NCI-H1436 treated with DMSO at 0.1 percent for 48 hours (cell line): Measurements from ENCODE around the gene NFYC.

Experiments used
- DNase-seq: peaks from one replicate; lab custom pipeline; 2025; lab: John Stamatoyannopoulos, UW

Gene NFYC

DNA sequence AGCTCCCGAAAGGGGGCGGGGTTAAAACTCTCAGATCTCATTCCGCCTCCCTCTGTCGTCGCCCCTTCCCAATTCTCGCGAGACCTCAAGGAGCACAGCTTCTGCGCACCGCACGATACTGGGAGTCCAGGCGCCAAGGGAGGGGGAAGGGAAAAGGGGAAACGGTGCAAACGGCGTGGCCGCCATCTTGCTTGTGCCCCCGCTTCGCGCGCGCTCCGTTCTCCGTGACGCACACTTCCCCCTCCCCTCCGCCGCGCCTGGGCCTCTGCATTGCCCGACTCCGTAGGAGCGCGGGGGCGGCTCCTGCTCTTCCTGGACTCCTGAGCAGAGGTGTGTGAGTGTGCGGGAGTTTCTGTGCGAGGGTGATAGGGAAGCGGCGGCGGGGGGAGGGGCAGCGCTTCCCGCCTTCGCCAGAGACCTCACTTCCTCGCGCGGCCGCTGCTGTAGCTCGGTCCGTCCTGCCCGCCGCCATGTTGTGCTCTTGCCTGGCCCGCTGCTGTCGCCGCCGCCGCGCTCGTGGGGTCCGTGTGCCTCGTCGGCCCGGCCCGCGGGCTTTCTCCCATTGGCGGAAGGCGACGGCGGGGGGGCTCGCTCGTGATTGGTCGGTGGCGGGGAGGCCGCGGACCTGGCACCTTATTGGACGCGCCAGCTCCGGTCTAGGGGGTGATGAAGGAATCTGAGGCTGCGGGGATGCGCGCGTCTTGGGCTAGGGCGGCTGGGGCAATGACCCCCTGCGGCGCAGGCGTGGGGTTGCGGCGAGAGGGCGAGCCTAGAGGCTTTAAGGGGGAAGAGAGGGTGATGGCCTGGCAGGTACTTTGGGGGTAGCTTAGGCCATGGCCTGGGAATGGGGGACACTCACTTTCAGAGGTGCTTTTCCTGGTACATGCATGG is at the start of gene NFYC:
Gene NFYC, plus strand, starts transcription at position 167 of the 891 bp plus-strand sequence. CDS start 47,140 bp downstream, outside the sequence.
- DNase-seq: peak; percentile 90

DNA sequence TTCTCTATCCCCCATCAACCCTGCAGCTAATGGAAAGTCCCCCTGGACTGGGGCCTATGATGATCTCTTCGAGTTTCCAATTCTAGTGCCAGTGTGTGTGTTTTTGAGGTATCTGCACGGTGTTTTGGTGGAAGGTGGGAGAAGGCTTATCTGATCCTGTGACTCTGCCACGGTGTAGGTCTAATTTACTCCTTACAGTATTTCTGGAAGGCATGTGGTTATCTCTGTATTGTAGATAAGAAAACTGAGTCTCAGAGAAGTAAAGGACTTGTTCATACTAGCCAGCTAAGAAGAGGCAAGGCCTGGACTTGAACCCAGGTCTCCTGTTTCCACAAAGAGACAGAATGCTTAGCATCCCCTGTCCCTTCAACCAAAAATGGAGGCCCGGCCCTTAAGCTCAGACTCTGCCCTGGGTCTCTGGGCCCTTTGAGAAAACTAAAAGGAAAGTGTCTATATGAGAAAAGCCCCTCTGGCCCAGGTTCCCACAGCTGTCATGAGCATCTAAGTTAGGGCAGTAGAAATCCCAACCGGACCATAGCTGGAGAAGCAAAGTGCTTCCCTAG is 46.3 kb upstream of the NFYC start:
- no peak for DNase-seq

DNA sequence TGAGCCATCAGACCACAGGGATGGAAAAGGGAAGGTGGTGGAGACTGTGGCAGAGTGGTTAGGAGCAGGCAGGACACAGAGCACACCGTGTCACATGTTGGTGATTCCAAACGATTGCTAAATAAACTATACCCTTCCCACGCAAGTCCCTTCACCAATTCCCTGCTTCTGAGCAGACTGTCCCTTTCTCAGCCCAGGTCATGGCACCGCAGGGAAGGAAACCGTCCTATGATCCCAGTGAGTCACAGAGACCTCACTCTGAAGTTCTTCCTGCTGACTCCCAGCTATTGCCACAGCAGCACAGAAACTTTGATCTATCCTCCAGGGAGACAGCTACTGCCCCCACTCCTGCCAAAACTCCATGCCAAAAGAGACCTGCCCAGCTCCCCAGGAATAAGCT is 45.2 kb upstream of the NFYC start:
- no peak for DNase-seq

DNA sequence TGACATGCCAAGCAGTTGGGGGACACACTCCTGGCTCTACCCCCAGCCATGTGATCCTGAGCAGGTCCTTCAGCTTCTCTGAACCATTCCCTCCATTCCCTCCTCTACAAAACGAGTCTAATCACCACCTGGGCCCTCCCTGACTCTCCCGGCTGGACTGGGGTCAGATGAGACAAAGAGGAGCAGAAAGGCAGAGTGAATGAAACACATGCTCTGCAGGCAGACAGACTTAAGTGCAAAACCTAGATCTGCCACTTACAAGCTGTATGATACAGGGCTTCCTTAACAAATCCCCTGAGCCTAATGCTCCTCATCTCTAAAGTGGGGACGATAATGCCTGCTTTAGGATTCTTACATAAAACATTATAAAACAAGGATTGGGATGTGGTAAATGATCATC is 43.3 kb upstream of the NFYC start:
- DNase-seq: no peak

DNA sequence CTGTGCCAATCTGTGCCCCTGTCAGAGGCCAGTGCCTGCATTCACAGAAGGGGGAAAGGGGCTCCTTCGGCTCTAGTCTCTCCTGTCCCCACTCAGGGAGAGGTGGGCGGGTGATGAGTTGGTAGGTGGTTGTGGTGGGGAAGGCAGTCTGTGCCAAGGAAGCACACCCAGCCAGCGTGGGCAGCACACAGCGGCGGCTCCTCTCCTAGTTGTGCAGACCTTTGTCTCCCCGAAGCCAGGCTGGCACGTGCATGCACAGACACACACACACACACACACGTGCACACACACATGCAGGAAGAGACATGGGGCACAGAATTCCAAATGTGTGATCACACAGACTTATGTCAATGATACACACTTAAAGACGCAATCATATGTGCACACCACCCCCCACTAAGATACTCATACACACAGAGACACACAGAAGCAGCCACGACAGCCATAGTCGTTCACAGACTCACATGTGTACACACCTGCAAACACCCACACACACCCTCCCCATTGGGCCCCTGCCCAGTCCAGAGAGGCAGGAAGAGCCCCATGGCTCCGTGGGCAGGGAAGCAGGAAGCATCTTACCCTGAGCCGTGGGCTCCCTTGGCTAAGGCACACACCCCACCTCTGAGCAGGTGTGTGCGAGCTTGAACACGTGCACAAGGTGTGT is 42.4 kb upstream of the NFYC start:
- DNase-seq: no peak

DNA sequence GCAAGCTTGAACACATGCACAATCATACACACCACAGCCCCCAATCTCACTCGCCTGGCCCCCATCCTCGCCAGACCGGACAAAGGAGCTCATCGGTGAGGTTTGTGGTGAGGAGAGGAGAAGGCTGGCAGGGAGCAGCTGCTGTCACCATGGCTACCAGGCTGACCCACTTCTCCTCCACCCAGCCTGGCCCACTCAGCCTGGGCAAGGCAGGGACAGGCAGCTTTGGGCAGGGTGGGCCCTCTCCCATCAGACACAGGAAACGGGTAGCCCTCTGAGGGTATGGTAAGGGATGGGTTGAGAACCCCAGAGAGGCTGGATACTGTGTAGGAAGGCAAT is 41.9 kb upstream of the NFYC start:
- DNase-seq: no peak

DNA sequence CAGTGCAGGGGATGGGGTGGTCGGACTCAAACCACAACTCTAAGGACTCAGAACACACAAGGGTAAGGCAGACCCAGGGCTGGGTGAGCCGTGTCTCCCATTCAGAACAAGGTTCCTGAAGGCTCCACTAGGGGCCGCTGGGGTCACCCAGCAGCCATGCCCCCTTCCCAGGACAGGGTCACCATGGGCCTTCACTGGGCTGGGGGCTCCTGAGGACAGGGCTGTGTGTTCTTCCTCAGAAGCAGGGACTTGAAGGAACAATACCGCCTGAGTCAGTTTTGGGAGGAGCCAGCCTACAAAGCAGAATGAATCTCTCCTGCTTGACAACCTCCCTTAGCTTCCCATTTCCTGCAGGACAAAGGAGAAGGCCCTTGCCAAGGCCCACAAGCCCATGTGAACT is 41.4 kb upstream of the NFYC start:
- DNase-seq: no peak

DNA sequence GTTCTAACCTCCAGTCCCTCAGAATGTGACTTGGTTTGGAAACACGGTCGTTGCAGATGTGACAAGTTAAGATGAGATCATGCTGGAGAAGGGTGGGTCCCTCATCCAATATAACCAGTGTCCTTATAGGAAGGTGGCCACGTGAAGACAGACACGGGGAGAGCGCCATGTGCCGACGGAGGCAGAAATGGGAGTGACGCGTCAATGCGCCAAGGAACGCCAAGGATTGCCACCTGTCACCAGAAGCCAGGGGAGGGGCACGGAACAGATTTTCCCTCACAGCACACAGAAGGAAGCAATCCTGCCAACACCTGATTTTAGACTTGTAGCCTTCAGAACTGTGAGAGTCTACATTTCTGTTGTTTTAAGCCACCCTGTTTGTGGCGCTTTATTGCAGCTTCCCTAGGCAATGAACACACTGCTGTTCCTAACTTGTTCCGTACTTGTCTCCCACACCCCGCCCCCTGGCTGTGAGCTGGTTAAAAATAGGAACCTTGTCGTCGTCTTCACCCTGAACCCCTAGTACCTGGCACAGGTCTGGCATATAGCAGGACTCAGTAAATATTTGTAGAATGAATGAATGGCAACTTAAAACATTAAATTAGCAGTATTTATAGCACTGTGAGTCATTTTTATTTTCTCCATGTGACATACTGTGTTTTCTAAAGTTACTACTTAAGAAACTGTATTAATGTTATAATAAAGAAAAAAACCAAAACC is 40.2 kb upstream of the NFYC start:
- DNase-seq: no peak

DNA sequence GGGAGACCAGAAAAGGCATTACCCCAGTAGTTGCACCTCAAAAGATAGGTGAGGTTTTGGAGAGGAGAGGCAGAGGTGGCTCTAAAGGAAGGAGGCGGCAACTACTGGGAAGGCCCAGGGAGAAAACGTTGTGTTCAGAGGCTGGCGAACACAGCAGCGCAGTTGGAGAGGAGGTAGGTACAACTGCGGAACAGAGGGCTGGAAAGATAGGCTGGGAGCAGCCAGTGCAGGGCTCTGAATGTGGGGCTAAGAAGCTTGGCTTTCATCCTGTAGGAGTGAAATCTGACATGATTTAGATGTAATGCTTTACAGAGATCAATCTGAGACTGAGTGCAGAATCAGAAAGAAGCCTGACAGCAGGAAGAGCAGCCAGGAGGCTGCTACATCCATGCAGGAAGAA is 39.0 kb upstream of the NFYC start:
- no peak for DNase-seq

DNA sequence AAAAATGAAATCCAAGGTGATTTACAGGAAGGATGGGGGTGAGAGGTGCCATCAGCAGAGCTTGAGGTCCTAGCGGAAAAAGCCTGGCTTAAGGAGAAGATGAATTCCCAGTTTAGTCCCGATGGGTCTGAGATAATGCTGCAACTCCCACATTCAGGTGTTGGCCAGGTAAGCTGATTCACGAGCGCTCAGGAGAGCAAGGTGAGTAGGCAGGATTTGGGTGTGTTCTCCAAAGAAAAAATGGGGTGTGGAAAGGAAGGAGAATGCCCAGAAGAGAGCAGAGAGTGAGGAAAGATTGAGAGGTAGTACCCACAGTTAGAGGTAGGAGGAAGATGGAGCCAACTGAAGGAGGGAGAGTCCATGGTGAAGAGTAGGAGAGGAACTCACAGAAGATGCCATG is 38.5 kb upstream of the NFYC start:
- no peak for DNase-seq

DNA sequence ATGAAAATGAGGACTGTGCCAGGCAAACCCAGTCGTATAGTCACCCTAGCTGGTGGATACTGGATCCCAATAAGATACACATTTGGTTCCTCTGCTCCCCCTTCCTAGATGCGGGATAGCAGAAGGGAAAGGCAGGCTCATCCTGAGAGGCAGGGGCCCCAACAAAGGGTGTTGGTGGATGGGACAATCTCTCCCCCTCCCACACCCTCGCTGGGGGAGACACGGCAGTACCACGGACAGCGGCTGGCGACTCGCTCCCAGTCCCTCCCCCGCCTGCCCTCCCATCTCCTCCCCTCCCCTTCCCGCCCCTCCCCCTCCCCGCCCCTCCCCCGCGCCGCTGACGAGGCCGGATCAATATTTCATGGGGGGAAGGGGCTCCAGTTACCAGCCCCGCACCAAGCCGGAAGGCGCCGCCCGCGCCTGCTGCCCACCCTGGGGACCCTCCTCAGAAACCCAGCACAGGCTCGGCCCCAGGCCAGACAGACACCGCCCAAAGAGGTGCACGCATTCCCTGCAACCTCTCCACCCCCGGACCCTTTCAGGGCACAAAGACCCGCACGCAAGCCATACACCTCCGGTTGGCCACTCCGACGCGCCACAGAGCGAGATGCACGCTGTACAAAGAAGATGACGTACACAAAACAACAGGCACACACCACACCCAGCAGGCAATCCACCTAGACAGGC is 37.5 kb upstream of the NFYC start:
- no peak for DNase-seq

DNA sequence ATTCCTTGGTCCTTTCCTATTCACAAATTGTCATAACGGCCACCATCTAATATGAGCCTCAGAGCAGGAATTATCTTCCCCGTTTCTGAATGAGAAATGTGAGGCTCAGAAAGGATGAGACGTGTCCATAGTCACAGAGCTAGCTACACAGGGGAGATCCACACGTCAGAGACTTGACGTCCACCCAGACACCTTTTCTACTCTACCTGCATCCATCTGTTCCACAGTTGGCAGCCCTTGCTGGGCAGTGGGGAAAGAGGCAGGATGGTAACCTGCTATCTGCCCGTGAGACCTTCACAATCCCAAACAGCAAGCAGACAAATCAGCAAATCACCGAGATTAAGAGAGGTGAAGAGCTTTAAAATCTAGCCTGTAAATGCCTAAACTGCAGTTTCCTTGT is 34.5 kb upstream of the NFYC start:
- DNase-seq: no peak

DNA sequence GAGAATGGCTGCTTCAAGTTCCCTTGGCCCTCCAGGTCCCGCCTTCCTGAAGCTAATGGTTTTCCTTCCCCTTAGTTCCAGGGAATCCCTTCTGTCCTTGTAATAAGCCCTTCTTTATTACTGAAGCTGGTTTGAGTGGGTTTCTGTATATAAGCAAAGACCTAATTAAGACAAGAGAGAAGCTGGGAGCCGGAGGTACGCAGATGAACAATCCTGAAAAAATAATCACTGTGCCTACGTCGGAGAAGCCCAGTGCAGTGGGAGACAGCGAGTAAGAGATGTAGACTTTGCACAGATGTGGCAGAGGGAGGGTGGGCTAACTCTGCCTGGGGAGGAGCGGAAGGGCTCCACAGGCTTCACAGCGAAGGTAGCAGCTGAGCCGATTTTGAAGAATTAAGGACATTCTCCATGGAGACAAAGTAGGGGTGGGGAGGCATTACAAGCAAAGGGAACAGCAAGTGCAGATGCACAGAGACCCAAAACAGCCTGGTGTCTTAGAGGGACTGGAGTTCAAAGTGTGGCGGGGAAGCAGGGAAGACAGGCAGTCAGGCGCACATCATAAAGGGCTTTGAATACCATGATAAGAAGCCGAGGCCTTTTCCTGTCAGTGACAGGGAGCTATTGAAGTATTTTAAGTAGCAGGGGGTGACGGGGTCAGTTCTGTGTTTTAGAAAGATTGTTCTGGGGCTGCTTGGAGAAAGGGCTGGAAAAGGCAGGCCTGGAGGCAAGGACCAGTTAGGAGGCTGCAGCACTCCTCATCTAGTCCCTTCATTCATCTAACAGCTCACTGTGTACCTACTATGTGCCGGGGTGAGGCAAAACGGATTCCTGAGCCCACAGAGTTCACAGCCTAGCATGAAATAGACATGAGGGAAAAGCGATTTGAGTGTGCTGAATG is 32.5 kb upstream of the NFYC start:
- no peak for DNase-seq

DNA sequence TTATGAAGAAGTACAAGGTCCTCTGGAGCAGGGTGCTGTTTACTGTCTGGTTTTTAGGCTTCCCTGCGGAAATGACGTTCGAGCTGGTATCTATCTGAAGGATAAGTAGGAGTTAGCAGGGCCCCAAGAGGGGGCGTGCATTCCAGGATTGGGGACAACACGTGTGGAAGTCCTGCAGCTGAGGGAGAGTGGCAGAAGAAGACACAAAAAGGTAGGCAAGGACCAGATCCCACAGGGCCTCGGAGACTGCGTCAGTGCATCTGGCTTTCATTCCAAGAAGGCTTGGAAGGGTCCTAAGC is 31.9 kb upstream of the NFYC start:
- no peak for DNase-seq

DNA sequence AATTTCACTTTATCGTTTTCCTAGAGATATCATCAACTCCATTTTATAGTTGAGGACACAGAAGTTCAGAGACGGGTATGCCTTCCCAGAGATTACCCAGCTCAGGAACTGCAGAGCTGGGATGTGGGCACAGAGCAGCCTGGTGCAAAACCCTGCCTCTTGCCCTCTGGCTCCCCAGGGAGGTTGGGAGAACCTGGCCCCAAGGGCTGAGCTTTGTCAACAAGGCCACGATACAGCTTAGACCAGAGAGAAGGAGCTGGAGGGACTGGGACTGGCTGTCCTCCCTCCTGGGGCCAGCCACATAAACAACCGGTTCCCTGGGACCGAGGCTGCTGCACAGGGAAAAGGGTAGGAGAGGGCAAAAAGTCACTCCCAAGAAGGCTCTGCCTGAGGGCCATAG is 29.8 kb upstream of the NFYC start:
- DNase-seq: no peak

DNA sequence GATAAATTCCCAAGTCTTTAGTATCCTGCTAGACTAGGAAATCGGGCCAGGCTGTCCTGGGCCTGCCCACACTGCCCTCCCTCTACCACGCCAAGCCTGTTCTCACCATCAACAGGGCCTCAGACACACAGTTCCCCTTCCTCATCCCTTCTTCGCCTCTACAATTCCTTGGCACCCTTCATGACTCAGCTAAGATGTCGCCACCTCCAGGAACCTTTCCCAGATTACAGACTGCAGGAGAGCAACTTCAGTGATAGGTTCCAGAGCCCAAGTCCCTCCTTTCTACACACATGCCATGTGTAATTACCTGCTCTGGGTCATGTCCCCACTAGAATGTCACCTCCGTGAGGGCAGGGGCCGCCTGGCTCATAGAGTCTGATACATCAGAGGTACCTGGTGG is 29.4 kb upstream of the NFYC start:
- DNase-seq: no peak

DNA sequence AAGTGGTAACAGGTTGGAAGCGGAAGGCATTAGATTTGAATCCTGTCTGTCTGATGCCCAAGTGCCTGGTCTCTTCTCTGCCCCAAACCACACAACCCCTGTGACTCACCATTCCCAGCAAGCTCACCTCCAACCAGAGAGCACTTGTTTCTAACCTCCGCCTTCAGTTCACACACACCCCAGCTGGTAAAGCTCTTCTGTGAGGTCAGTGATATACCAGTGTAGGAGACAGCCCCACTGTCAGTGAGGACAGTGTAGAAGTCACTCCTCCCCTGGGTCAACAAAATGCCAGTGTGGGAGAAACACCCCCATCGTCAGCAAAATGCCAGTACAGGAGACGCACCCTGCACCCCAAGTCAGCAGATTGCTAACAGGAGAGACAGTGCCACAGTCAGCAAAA is 28.6 kb upstream of the NFYC start:
- no peak for DNase-seq

DNA sequence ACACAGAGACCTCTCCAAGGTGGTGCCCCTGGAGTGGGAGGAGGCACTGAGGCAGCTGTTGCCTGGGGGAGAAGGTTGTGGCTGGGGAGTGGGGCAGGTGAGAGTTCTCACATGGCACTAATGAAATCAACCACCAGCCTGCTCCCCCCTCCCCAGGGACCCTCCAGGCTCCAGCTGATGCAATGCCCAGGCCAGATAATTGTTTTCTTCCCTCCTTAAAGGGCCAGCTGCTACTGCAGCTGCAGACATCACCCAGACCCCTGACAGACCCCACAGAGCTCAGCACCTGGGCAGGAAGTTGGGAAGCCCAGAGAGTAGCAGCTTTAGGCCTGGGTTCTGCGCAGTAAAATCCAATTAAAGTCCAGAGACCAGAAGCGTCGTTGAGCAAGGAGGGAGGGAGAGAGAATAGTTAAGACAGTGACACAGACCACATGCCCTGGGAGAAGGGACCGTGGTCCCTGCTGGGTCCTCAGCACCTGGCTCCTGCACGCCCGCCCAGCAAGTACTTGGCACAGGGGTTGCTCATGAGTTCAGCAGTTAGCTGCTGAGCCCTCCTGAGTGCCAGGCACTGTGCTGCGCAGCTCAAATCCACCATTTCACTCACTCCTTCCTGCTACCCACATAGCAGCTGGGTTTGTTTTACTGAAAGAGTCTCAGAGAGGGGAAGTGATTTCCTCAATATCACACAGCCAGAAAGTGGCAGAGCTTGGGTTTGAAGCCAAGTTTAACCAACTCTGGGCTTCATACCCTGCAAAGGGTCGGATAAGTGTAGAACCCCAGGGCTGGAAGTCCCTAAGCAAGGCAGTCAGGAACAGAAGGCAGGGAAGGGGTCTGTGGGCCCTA is 28.0 kb upstream of the NFYC start:
- DNase-seq: peak; percentile 9

DNA sequence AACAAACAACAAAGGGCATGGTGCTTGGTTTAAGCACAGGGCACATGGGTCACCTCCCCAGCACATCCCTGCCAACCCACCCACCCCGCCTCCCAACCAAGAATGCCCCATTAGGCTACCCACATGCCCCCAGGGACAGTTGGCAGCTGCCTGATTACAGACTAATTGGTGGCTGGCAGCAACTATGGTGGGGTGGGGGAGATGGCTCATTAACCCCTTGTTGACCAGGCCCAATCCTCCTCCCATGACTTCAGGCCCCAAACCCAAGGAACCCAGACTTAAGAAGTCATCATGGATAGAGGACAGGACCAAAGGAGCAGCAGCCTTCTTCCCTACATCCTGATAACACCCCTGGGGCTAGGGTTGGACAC is 27.4 kb upstream of the NFYC start:
- peak; percentile 24 for DNase-seq

DNA sequence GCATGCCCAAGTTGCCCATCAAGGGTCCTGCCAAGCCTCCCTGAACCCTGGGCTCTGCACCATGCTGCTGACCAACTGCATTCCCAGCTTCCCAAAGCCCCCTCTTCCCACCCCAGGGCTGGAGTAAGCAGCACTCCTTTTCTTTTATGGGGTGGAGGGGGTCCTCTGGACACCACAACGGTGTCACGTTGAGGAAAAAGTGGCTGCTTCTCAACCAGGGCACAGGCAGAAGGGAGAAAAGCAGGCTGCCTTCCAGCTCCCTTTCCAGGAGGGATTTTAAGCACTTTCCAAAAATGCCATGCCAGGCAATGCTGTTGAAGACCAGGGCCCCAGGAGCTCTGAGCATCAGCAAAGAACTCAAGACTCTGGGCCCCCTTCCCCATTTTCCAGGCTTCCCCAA is 26.7 kb upstream of the NFYC start:
- no peak for DNase-seq
